ENCODE data around the gene MED23. TPM values are rescaled to one million over a fixed set of nuclear protein-coding genes. Genes with fewer than 3 reads are reported as not detected.

MED23 gene
- polyA plus RNA-seq, 1 of the 3 experiments (the other 2 are of a cell fraction), result 10.1 TPM

- no peaks in the 10 kb centered on the region for H3K27me3 ChIP-seq (ENCODE audit: insufficient read depth)
- no peak overlapping the region for H3K4me3 ChIP-seq (ENCODE audit: low read depth in 2 of 2, low read length in 1 of 2)
- no peaks in the 10 kb centered on the region; the same call in 1 of the 2 replicates for H3K9me2 ChIP-seq
- no peak overlapping the region for H3K27ac ChIP-seq (ENCODE audit: low read depth in 2 of 2, low read length in 1 of 2)
- WGBS (ENCODE audit: low lambda C conversion rate), result 90% methylated on average over 4 of the region's 4 CpGs
- no peak for DNase-seq
- TF ChIP-seq REST (IDR thresholded peaks at IDR 0.05; ENCODE audit: low read depth, low read length) (no peak), FOXJ3 (CRISPR knock-in tag; IDR thresholded peaks at IDR 0.05) (no peak), RFX5 (IDR thresholded peaks at IDR 0.05; ENCODE audit: low read length) (no peak), YY1 (IDR thresholded peaks at IDR 0.05; ENCODE audit: low read depth) (no peak), GATA2 (CRISPR knock-in tag; IDR thresholded peaks at IDR 0.05) (no peak)
- H3K4me1 ChIP-seq (ENCODE audit: control insufficient read depth in 1 of 2, insufficient read depth in 2 of 2, low read depth in 1 of 2, low read length in 1 of 2), result no peaks in the 10 kb centered on the region
- H3K36me3 ChIP-seq (replicated peaks in 1 of 2; ENCODE audit: control insufficient read depth in 1 of 2, insufficient read depth in 2 of 2, low read length in 1 of 2), result peaks cover 3 to 7% of the 10 kb centered on the region in 2 experiments
- no peak overlapping the region for H3K9ac ChIP-seq
- no peak overlapping the region for H2AFZ ChIP-seq (ENCODE audit: low read depth)
- ChIA-PET CTCF (interaction anchor here (1.8 kb wide), 1 partner anchor 8 kb away, joined by 4 read pairs; no protein-coding TSS in a partner anchor), POLR2A (no interaction called here)
- no peaks in the 10 kb centered on the region for H4K20me1 ChIP-seq (ENCODE audit: insufficient read depth)
- H3F3A ChIP-seq (replicated peaks; ENCODE audit: insufficient read depth), result no peaks in the 10 kb centered on the region
- no peaks in the 10 kb centered on the region for H3K79me2 ChIP-seq (ENCODE audit: insufficient read depth)
- H3K4me2 ChIP-seq, result no peak overlapping the region
- no peaks in the 10 kb centered on the region for H3K9me3 ChIP-seq
Observed at GRCh38 chr6:131574686-131575085, 53.4 kb downstream of the MED23 start.

- Histone ChIP-seq H3K36me3 (replicated peaks in 1 of 2; ENCODE audit: control insufficient read depth in 1 of 2, insufficient read depth in 2 of 2, low read length in 1 of 2) (peaks cover 3 to 7% of the 10 kb centered on the region in 2 experiments), H3K4me3 (ENCODE audit: low read depth in 2 of 2, low read length in 1 of 2) (no peak overlapping the region), H3F3A (replicated peaks; ENCODE audit: insufficient read depth) (no peaks in the 10 kb centered on the region), H3K4me2 (no peak overlapping the region), H4K20me1 (ENCODE audit: insufficient read depth) (no peaks in the 10 kb centered on the region), H3K79me2 (ENCODE audit: insufficient read depth) (no peaks in the 10 kb centered on the region), H3K27me3 (ENCODE audit: insufficient read depth) (no peaks in the 10 kb centered on the region), H3K4me1 (ENCODE audit: control insufficient read depth in 1 of 2, insufficient read depth in 2 of 2, low read depth in 1 of 2, low read length in 1 of 2) (no peaks in the 10 kb centered on the region), H3K27ac (ENCODE audit: low read depth in 2 of 2, low read length in 1 of 2) (no peak overlapping the region), H3K9ac (no peak overlapping the region), H3K9me3 (no peaks in the 10 kb centered on the region), H2AFZ (ENCODE audit: low read depth) (no peak overlapping the region), H3K9me2 (no peaks in the 10 kb centered on the region; the same call in 1 of the 2 replicates)
- CTCF ChIA-PET, result interaction anchor here (1.4 kb wide), 1 partner anchor 12 kb away, joined by 4 read pairs; no protein-coding TSS in a partner anchor
- DNase-seq, result no peak
- no peak for TF ChIP-seq TAF1 (IDR thresholded peaks at IDR 0.05; ENCODE audit: borderline replicate concordance, low read depth, low read length)
- WGBS (ENCODE audit: low lambda C conversion rate), result 64% methylated on average over 2 of the region's 2 CpGs
- POLR2A ChIA-PET, result no interaction called here
Observed at GRCh38 chr6:131574133-131574532, 53.9 kb downstream of the MED23 start.

Measured in SK-N-SH (cell line).